GM06990 (cell line): ENCODE results near the gene MYL12B.
"Not testable (repeated sequence)": the region's sequence is repeated elsewhere in the genome, so short reads cannot be mapped to it uniquely, and the experiment has no call there.

Experiments
- DNase-seq: peaks from one replicate; pipeline ENCODE4 v3.0.0-alpha.2; 2011; ENCODE audit not compliant: insufficient read length; ENCODE audit errors: extremely low read depth
- H3K27me3 ChIP-seq: replicated peaks from 2 replicates; pipeline ENCODE4 v1.6.0; 2011; ENCODE audit warnings: low read length; ENCODE audit not compliant: control insufficient read depth, insufficient read depth
- H3K36me3 ChIP-seq: 2 replicates; pipeline ENCODE4 v1.5.1; 2011; ENCODE audit warnings: low read length; ENCODE audit not compliant: control insufficient read depth, insufficient read depth
- H3K4me3 ChIP-seq: replicated peaks from 2 replicates; pipeline ENCODE4 v1.5.1; 2011; ENCODE audit warnings: low read depth, mild to moderate bottlenecking, control low read depth, low read length
- CTCF ChIP-seq: IDR thresholded peaks from 2 replicates; pipeline ENCODE4 v1.5.1; 2011; ENCODE audit warnings: low read length, control low read depth, mild to moderate bottlenecking, inconsistent platforms; ENCODE audit not compliant: insufficient read depth, poor library complexity, severe bottlenecking

MYL12B gene

GRCh38 chr18:3305933-3306332, 44.0 kb downstream of the MYL12B start:
- no peak for DNase-seq
- no peaks in the 10 kb centered on the region for H3K36me3 ChIP-seq
- no peak for TF ChIP-seq CTCF
- no peaks in the 10 kb centered on the region for H3K27me3 ChIP-seq
- H3K4me3 ChIP-seq = no peak overlapping the region

- Histone ChIP-seq H3K36me3 (no peaks in the 10 kb centered on the region), H3K4me3 (no peak overlapping the region), H3K27me3 (no peaks in the 10 kb centered on the region)
- no peak for TF ChIP-seq CTCF
- DNase-seq = no peak
These were observed 44.5 kb downstream of the MYL12B start for GRCh38 chr18:3306391-3306790.

GRCh38 chr18:3313685-3314084, 51.8 kb downstream of the MYL12B start:
- Histone ChIP-seq H3K36me3 (no peaks in the 10 kb centered on the region), H3K27me3 (no peaks in the 10 kb centered on the region), H3K4me3 (no peak overlapping the region)
- TF ChIP-seq CTCF = no peak
- no peak for DNase-seq

- not testable (repeated sequence) for DNase-seq, H3K36me3 ChIP-seq, H3K4me3 ChIP-seq, H3K27me3 ChIP-seq
These were observed 53.4 kb downstream of the MYL12B start for GRCh38 chr18:3315344-3315743.

- DNase-seq = peak; percentile 63
- no peaks in the 10 kb centered on the region for H3K36me3 ChIP-seq
- TF ChIP-seq CTCF = no peak
- no peak overlapping the region for H3K4me3 ChIP-seq
- H3K27me3 ChIP-seq = no peaks in the 10 kb centered on the region
These were observed 57.5 kb downstream of the MYL12B start for GRCh38 chr18:3319399-3319798.

GRCh38 chr18:3319894-3320454, 58.0 kb downstream of the MYL12B start:
- no peak for TF ChIP-seq CTCF
- Histone ChIP-seq H3K4me3 (no peak overlapping the region), H3K27me3 (no peaks in the 10 kb centered on the region)

More at GRCh38 chr18:3319894-3320454, 58.0 kb downstream of the MYL12B start:
- H3K36me3 ChIP-seq = no peaks in the 10 kb centered on the region
- no peak for DNase-seq
